ENCODE measurements around the gene ULK4.
"Not testable (repeated sequence)": the region's sequence is repeated elsewhere in the genome, so short reads cannot be mapped to it uniquely, and the experiment has no call there.

Gene ULK4

DNA sequence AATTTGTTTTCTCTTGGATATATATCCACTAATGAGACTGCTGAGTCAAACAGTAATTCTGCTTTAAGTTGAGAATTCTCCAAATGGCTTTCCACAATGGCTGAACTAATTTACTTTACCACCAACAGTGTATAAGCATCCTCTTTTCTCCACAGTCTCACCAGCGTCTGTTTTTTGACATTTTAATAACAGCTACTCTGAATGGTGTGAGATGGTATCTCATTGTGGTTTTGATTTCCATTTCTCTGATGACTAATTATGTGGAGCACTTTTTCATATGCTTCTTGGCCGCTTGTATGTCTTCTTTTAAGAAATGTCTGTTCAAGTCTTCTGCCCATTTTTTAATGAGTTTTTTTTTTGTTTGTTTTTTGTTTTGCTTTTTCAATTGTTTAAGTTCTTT lies 556.4 kb downstream of the ULK4 start:
- H3K9me3 ChIP-seq (ENCODE audit: insufficient read depth, low read length), result no peaks in the 10 kb centered on the region
- no peaks in the 10 kb centered on the region for H3K27me3 ChIP-seq (ENCODE audit: low read length)
- H2AFZ ChIP-seq (ENCODE audit: low read depth, low read length, severe bottlenecking), result no peak overlapping the region
- H3K4me2 ChIP-seq (ENCODE audit: low read depth, low read length, poor library complexity, severe bottlenecking), result no peak overlapping the region
- no peaks in the 10 kb centered on the region for H3K9me2 ChIP-seq (replicated peaks; ENCODE audit: insufficient read depth, low read length)
- no peaks in the 10 kb centered on the region for H3K79me2 ChIP-seq (ENCODE audit: insufficient read depth, low read length)
- H3F3A ChIP-seq (ENCODE audit: insufficient read depth), result no peaks in the 10 kb centered on the region
- H3K4me3 ChIP-seq (ENCODE audit: insufficient read depth, low read length, poor library complexity, severe bottlenecking), result no peak overlapping the region
- H3K36me3 ChIP-seq (ENCODE audit: low read length), result no peaks in the 10 kb centered on the region
- TF ChIP-seq, protein P1, sequence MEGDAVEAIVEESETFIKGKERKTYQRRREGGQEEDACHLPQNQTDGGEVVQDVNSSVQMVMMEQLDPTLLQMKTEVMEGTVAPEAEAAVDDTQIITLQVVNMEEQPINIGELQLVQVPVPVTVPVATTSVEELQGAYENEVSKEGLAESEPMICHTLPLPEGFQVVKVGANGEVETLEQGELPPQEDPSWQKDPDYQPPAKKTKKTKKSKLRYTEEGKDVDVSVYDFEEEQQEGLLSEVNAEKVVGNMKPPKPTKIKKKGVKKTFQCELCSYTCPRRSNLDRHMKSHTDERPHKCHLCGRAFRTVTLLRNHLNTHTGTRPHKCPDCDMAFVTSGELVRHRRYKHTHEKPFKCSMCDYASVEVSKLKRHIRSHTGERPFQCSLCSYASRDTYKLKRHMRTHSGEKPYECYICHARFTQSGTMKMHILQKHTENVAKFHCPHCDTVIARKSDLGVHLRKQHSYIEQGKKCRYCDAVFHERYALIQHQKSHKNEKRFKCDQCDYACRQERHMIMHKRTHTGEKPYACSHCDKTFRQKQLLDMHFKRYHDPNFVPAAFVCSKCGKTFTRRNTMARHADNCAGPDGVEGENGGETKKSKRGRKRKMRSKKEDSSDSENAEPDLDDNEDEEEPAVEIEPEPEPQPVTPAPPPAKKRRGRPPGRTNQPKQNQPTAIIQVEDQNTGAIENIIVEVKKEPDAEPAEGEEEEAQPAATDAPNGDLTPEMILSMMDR (IDR thresholded peaks at IDR 0.05; ENCODE audit: insufficient read depth, low read length, poor library complexity, severe bottlenecking), result no peak
- no peak for TF ChIP-seq EZH2phosphoT487 (conservative IDR thresholded peaks at IDR 0.05; ENCODE audit: low read length)
- H3K9ac ChIP-seq (ENCODE audit: low read length), result no peak overlapping the region
- H4K20me1 ChIP-seq (ENCODE audit: low read depth, low read length), result no peaks in the 10 kb centered on the region
- H3K27ac ChIP-seq (ENCODE audit: low read depth, low read length), result no peak overlapping the region

DNA sequence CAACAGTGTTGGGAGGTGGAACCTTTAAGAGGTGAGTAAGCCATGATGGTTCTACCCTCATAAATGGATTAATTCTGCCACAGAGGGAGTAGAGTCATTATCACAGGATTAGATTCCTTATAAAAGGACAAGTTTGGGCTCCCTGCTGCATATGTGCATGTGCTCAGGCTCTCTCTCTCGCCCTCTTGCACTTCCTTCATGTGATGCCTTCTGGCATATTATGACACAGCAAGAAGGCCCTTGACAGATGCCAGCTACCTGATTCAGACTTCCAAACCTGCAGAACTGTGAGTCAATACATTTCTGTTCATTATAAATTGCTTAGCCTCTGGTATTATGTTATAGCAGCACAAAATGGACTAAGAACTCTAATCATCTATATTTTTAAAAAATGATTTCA lies 557.3 kb downstream of the ULK4 start:
- no peaks in the 10 kb centered on the region for H4K20me1 ChIP-seq (ENCODE audit: low read depth, low read length)
- H3K9me3 ChIP-seq (ENCODE audit: insufficient read depth, low read length), result no peaks in the 10 kb centered on the region
- H2AFZ ChIP-seq (ENCODE audit: low read depth, low read length, severe bottlenecking), result no peak overlapping the region
- no peak overlapping the region for H3K4me2 ChIP-seq (ENCODE audit: low read depth, low read length, poor library complexity, severe bottlenecking)
- H3K27ac ChIP-seq (ENCODE audit: low read depth, low read length), result no peak overlapping the region
- H3K9ac ChIP-seq (ENCODE audit: low read length), result no peak overlapping the region
- H3K79me2 ChIP-seq (ENCODE audit: insufficient read depth, low read length), result no peaks in the 10 kb centered on the region
- no peak for TF ChIP-seq EZH2phosphoT487 (conservative IDR thresholded peaks at IDR 0.05; ENCODE audit: low read length)
- TF ChIP-seq, protein P1 (IDR thresholded peaks at IDR 0.05; ENCODE audit: insufficient read depth, low read length, poor library complexity, severe bottlenecking), result no peak
- no peaks in the 10 kb centered on the region for H3K9me2 ChIP-seq (replicated peaks; ENCODE audit: insufficient read depth, low read length)
- H3F3A ChIP-seq (ENCODE audit: insufficient read depth), result no peaks in the 10 kb centered on the region
- no peaks in the 10 kb centered on the region for H3K36me3 ChIP-seq (ENCODE audit: low read length)
- no peak overlapping the region for H3K4me3 ChIP-seq (ENCODE audit: insufficient read depth, low read length, poor library complexity, severe bottlenecking)
- H3K27me3 ChIP-seq (ENCODE audit: low read length), result no peaks in the 10 kb centered on the region

DNA sequence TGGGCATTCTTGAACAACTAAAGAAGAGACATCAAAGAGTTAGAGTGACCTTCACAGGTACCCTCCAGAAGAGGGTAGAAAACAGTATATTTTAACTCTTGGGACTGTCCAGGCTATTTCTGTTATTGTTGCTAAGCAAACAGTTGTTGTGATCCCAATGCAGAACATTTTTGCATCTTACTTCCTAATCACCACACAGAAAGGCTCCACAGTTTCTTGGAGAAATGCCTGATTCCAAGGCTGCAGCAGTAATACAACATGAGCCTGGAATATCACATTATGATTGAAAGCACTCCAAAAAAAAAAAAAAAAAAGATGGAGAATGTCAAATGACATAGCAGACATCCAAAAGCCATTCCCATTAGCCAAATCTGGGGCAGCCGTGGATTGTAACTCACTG lies 567.0 kb downstream of the ULK4 start:
- Histone ChIP-seq H3K9me3 (ENCODE audit: insufficient read depth, low read length) (no peaks in the 10 kb centered on the region), H3F3A (ENCODE audit: insufficient read depth) (no peaks in the 10 kb centered on the region), H3K27ac (ENCODE audit: low read depth, low read length) (no peak overlapping the region), H3K9ac (ENCODE audit: low read length) (no peak overlapping the region), H2AFZ (ENCODE audit: low read depth, low read length, severe bottlenecking) (no peak overlapping the region), H3K9me2 (replicated peaks; ENCODE audit: insufficient read depth, low read length) (no peaks in the 10 kb centered on the region), H3K79me2 (ENCODE audit: insufficient read depth, low read length) (no peaks in the 10 kb centered on the region), H3K4me2 (ENCODE audit: low read depth, low read length, poor library complexity, severe bottlenecking) (no peak overlapping the region), H3K27me3 (ENCODE audit: low read length) (no peaks in the 10 kb centered on the region), H4K20me1 (ENCODE audit: low read depth, low read length) (no peaks in the 10 kb centered on the region), H3K4me3 (ENCODE audit: insufficient read depth, low read length, poor library complexity, severe bottlenecking) (no peak overlapping the region), H3K36me3 (ENCODE audit: low read length) (no peaks in the 10 kb centered on the region)
- no peak for TF ChIP-seq EZH2phosphoT487 (conservative IDR thresholded peaks at IDR 0.05; ENCODE audit: low read length)
- TF ChIP-seq, protein P1 (IDR thresholded peaks at IDR 0.05; ENCODE audit: insufficient read depth, low read length, poor library complexity, severe bottlenecking), result no peak

DNA sequence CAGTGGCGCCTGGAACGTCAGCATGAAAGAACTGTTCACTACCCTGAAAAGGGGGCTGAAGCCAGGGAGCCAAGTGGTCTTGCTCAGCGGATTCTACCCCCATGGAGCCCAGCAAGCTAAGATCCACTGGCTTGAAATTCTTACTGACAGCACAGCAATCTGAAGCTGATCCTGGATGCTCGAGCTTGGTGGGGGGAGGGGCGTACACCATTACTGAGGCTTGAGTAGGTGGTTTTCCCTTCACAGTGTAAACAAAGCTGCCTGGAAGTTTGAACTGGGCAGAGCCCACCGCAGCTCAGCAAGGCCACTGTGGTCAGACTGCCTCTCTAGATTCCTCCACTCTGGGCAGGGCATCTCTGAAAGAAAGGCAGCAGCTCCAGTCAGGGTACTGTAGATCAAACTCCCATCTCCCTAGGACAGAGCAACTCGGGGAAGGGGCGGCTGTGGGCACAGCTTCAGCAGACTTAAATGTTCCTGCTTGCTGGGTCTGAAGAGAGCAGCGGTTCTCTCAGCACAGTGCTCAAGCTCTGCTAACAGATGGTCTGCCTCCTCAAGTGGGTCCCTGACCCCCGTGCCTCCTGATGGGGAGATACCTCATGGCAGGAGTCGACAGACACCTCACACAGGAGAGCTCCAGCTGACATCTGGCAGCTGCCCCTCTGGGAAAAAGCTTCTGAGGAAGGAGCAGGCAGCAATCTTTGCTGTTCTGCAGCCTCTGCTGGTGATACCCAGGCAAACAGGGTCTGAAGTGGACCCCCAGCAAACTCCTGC lies 591.0 kb downstream of the ULK4 start:
- not testable (repeated sequence) for H3K79me2 ChIP-seq (ENCODE audit: insufficient read depth, low read length); H4K20me1 ChIP-seq (ENCODE audit: low read depth, low read length); H3K27me3 ChIP-seq (ENCODE audit: low read length); H3K9me2 ChIP-seq (replicated peaks; ENCODE audit: insufficient read depth, low read length); H3K4me2 ChIP-seq (ENCODE audit: low read depth, low read length, poor library complexity, severe bottlenecking); H3K36me3 ChIP-seq (ENCODE audit: low read length); H3F3A ChIP-seq (ENCODE audit: insufficient read depth); H3K9me3 ChIP-seq (ENCODE audit: insufficient read depth, low read length); H3K9ac ChIP-seq (ENCODE audit: low read length); H2AFZ ChIP-seq (ENCODE audit: low read depth, low read length, severe bottlenecking); H3K4me3 ChIP-seq (ENCODE audit: insufficient read depth, low read length, poor library complexity, severe bottlenecking); H3K27ac ChIP-seq (ENCODE audit: low read depth, low read length)

All from SU-DHL-6 (cell line).